NT2/D1 (cell line): ENCODE data around the gene CATSPER3.

Experiments
- SUZ12 ChIP-seq: IDR thresholded peaks from 2 replicates; pipeline ENCODE4 v1.6.1; 2011; ENCODE audit not compliant: insufficient read length, insufficient read depth; ENCODE audit errors: extremely low read depth
- YY1 ChIP-seq: IDR thresholded peaks from 2 replicates; pipeline ENCODE4 v1.6.1; 2011; ENCODE audit not compliant: insufficient read length, insufficient read depth
- ZNF274 ChIP-seq: IDR thresholded peaks from 2 replicates; pipeline ENCODE4 v1.6.1; 2011; ENCODE audit warnings: mild to moderate bottlenecking, low read depth, low read length

- TF ChIP-seq YY1 (no peak), SUZ12 (no peak), ZNF274 (no peak)
Measured at GRCh38 chr5:135013947-135014570, 46.4 kb downstream of the CATSPER3 start.
